GM19240 (cell line): ENCODE measurements around the gene PRSS33.

Experiments used
- DNase-seq: peaks from one replicate; pipeline ENCODE4 v3.0.0; 2011; ENCODE audit warnings: low spot score; ENCODE audit not compliant: insufficient read length

PRSS33 gene

GRCh38 chr16:2821487-2822157 lies 34.3 kb upstream of the PRSS33 start:
- no peak for DNase-seq

- no peak for DNase-seq
These were observed 33.6 kb upstream of the PRSS33 start for GRCh38 chr16:2820836-2821486.

GRCh38 chr16:2819939-2820835 lies 32.8 kb upstream of the PRSS33 start:
- no peak for DNase-seq

GRCh38 chr16:2819179-2819938 lies 32.0 kb upstream of the PRSS33 start:
- DNase-seq: no peak

- DNase-seq: no peak
These were observed 31.0 kb upstream of the PRSS33 start for GRCh38 chr16:2818272-2818876.

- no peak for DNase-seq
These were observed 30.2 kb upstream of the PRSS33 start for GRCh38 chr16:2817340-2818271.

- no peak for DNase-seq
These were observed 29.5 kb upstream of the PRSS33 start, which contains the start of gene PRSS21 for GRCh38 chr16:2816751-2817339. Gene PRSS21, plus strand, starts transcription at chr16:2817237. Its CDS starts 32 bp downstream, at chr16:2817269.

GRCh38 chr16:2815299-2815771 lies 28.0 kb upstream of the PRSS33 start:
- DNase-seq: no peak

GRCh38 chr16:2814551-2815298 lies 27.4 kb upstream of the PRSS33 start:
- no peak for DNase-seq

- no peak for DNase-seq
These were observed 26.4 kb upstream of the PRSS33 start for GRCh38 chr16:2813771-2814221.

GRCh38 chr16:2811703-2812471 lies 24.5 kb upstream of the PRSS33 start:
- no peak for DNase-seq

GRCh38 chr16:2810651-2811050 lies 23.3 kb upstream of the PRSS33 start:
- DNase-seq: no peak

- DNase-seq: no peak
These were observed 21.9 kb upstream of the PRSS33 start for GRCh38 chr16:2809149-2809760.

GRCh38 chr16:2808181-2808580 lies 20.8 kb upstream of the PRSS33 start:
- DNase-seq: no peak

- no peak for DNase-seq
These were observed 18.9 kb upstream of the PRSS33 start for GRCh38 chr16:2806286-2806685.

- no peak for DNase-seq
These were observed 17.4 kb upstream of the PRSS33 start for GRCh38 chr16:2804728-2805127.

- DNase-seq: no peak
These were observed 16.3 kb upstream of the PRSS33 start for GRCh38 chr16:2803545-2804195.
